H1 (cell line): ENCODE data around the gene CSRNP3. TPM values are rescaled to one million over a fixed set of nuclear protein-coding genes. Genes with fewer than 3 reads are reported as not detected.

Experiments used
- CTCF ChIA-PET: fragments of 300-600 bp; sonication (Branson Sonifier 250); formaldehyde crosslinking; loops from one replicate; lab custom pipeline; 2021; ENCODE audit not compliant: partially characterized antibody; lab: Charles Lee
- POLR2A ChIA-PET: fragments of 300-600 bp; sonication (Branson Sonifier 250); formaldehyde crosslinking; loops from one replicate; lab custom pipeline; 2021; ENCODE audit warnings: inconsistent platforms; ENCODE audit not compliant: partially characterized antibody; lab: Charles Lee
- DNase-seq, 2 experiments: peaks; one replicate each; pipeline versions ENCODE4 v3.0.0 to v3.0.0-alpha.2; 2010 to 2022; ENCODE audit warnings: low spot score in 2 of 2, low read depth in 1 of 2, mixed read lengths in 1 of 2
- FAIRE-seq: peaks from 2 replicates; lab custom pipeline; 2011; peaks lifted over from hg19 to GRCh38; lab: Jason Lieb, UNC
- H2AFZ ChIP-seq: 2 replicates; pipeline ENCODE4 v1.8.1; 2012; ENCODE audit warnings: low read length, inconsistent platforms
- H2AK5ac ChIP-seq: 2 replicates; pipeline ENCODE4 v1.6.1; 2013; ENCODE audit warnings: low read depth, low read length
- H2BK120ac ChIP-seq: replicated peaks from 2 replicates; pipeline ENCODE3; 2013; ENCODE audit warnings: low read depth, low read length, inconsistent platforms
- H2BK12ac ChIP-seq: 2 replicates; pipeline ENCODE4 v1.6.1; 2013; ENCODE audit warnings: low read depth, low read length
- H2BK15ac ChIP-seq: 2 replicates; pipeline ENCODE4 v1.6.1; 2013; ENCODE audit warnings: low read length
- H2BK20ac ChIP-seq: 2 replicates; pipeline ENCODE4 v1.6.1; 2013; ENCODE audit warnings: low read length
- H2BK5ac ChIP-seq: 2 replicates; pipeline ENCODE4 v1.6.1; 2013; ENCODE audit warnings: low read depth, low read length
- H3K14ac ChIP-seq: 2 replicates; pipeline ENCODE4 v1.6.1; 2013; ENCODE audit warnings: inconsistent platforms; ENCODE audit not compliant: insufficient read length
- H3K18ac ChIP-seq: 2 replicates; pipeline ENCODE4 v1.6.1; 2013; ENCODE audit warnings: low read length; ENCODE audit errors: extremely low read depth
- H3K23ac ChIP-seq: 2 replicates; pipeline ENCODE4 v1.6.1; 2013; ENCODE audit warnings: inconsistent platforms; ENCODE audit not compliant: insufficient read length
- H3K23me2 ChIP-seq: 2 replicates; pipeline ENCODE4 v1.6.1; 2013; ENCODE audit warnings: low read depth, low read length
- H3K27ac ChIP-seq: 2 replicates; pipeline ENCODE4 v1.6.1; 2011; ENCODE audit warnings: low read depth, low read length, inconsistent platforms
- H3K27me3 ChIP-seq, 4 experiments: replicated peaks in 1 of 4; 1 replicate in 1 of 4; 2 replicates in 3 of 4; pipeline versions ENCODE4 v1.6.1 to v1.8.1; 2011 to 2013; ENCODE audit warnings: low read length in 3 of 4, mild to moderate bottlenecking in 3 of 4, inconsistent platforms in 2 of 4, mixed read lengths in 2 of 4, moderate library complexity in 1 of 4; ENCODE audit not compliant: control insufficient read depth in 3 of 4, insufficient read depth in 3 of 4; ENCODE audit errors: extremely low read depth in 1 of 4
- H3K36me3 ChIP-seq, 4 experiments: 2 replicates each; pipeline versions ENCODE4 v1.6.1 to v1.8.1; 2011 to 2013; ENCODE audit warnings: mild to moderate bottlenecking in 4 of 4, low read length in 3 of 4, moderate library complexity in 2 of 4, control low read depth in 1 of 4, inconsistent platforms in 1 of 4; ENCODE audit not compliant: insufficient read depth in 4 of 4, control insufficient read depth in 2 of 4
- H3K4ac ChIP-seq: replicated peaks from 2 replicates; pipeline ENCODE3; 2013; ENCODE audit warnings: low read length, low read depth, mixed read lengths, inconsistent platforms; ENCODE audit not compliant: insufficient read length
- H3K4me1 ChIP-seq, 4 experiments: replicated peaks in 1 of 4; 1 replicate in 1 of 4; 2 replicates in 3 of 4; pipeline versions ENCODE4 v1.6.1 to v1.8.1; 2011 to 2013; ENCODE audit warnings: low read length in 3 of 4, inconsistent platforms in 2 of 4, mixed read lengths in 1 of 4; ENCODE audit not compliant: insufficient read depth in 4 of 4, control insufficient read depth in 3 of 4
- H3K4me2 ChIP-seq, 2 experiments: 2 replicates each; pipeline versions ENCODE4 v1.6.1 to v1.8.1; 2011 to 2013; ENCODE audit warnings: low read depth in 2 of 2, low read length in 2 of 2, control low read depth in 1 of 2, inconsistent platforms in 1 of 2, mild to moderate bottlenecking in 1 of 2; ENCODE audit not compliant: insufficient read depth in 1 of 2
- H3K4me3 ChIP-seq, 4 experiments: fragments of 200-600, 300-600 bp in 1 of 4; sonication (generic), shearing (Covaris generic), sonication (Bioruptor Twin) in 1 of 4; 2 replicates each; pipeline versions ENCODE4 v1.5.1 to v1.8.1; 2011 to 2016; ENCODE audit warnings: low read length in 4 of 4, low read depth in 3 of 4, control low read depth in 2 of 4, inconsistent platforms in 2 of 4, mild to moderate bottlenecking in 2 of 4, mixed read lengths in 1 of 4, moderate library complexity in 1 of 4; ENCODE audit not compliant: insufficient read depth in 2 of 4; ENCODE audit errors: extremely low read depth in 1 of 4
- H3K56ac ChIP-seq: replicated peaks from 2 replicates; pipeline ENCODE3; 2013; ENCODE audit warnings: low read depth, mild to moderate bottlenecking, mixed read lengths, low read length, inconsistent platforms; ENCODE audit not compliant: insufficient read length
- H3K79me1 ChIP-seq: 2 replicates; pipeline ENCODE4 v1.6.1; 2013; ENCODE audit warnings: low read depth, low read length, control low read depth
- H3K79me2 ChIP-seq, 2 experiments: 2 replicates each; pipeline versions ENCODE4 v1.6.1 to v1.8.1; 2012 to 2013; ENCODE audit warnings: low read length in 2 of 2, mild to moderate bottlenecking in 2 of 2, inconsistent platforms in 1 of 2; ENCODE audit not compliant: insufficient read depth in 2 of 2, control insufficient read depth in 1 of 2
- H3K9ac ChIP-seq, 4 experiments: replicated peaks in 1 of 4; 1 replicate in 1 of 4; 2 replicates in 3 of 4; pipeline versions ENCODE4 v1.6.1 to v1.8.1; 2011 to 2013; ENCODE audit warnings: low read depth in 3 of 4, low read length in 3 of 4, control low read depth in 2 of 4, mild to moderate bottlenecking in 2 of 4, moderate library complexity in 2 of 4, inconsistent platforms in 1 of 4; ENCODE audit errors: extremely low read depth in 1 of 4
- H3K9me3 ChIP-seq, 2 experiments: 2 replicates each; pipeline versions ENCODE4 v1.6.1 to v1.8.1; 2012 to 2013; ENCODE audit warnings: mild to moderate bottlenecking in 2 of 2, moderate library complexity in 2 of 2, control low read depth in 1 of 2, inconsistent platforms in 1 of 2, low read depth in 1 of 2, low read length in 1 of 2, mixed read lengths in 1 of 2; ENCODE audit not compliant: insufficient read depth in 2 of 2
- H4K20me1 ChIP-seq, 2 experiments: replicated peaks in 1 of 2; 2 replicates each; pipeline versions ENCODE3 to v1.8.1; 2011 to 2013; ENCODE audit warnings: inconsistent platforms in 2 of 2, low read length in 2 of 2, mild to moderate bottlenecking in 1 of 2; ENCODE audit not compliant: insufficient read depth in 2 of 2, control insufficient read depth in 1 of 2
- H4K5ac ChIP-seq: 2 replicates; pipeline ENCODE4 v1.6.1; 2013; ENCODE audit warnings: low read length, low read depth, mixed read lengths, inconsistent platforms; ENCODE audit not compliant: insufficient read length
- H4K8ac ChIP-seq: 2 replicates; pipeline ENCODE4 v1.8.0; 2013; ENCODE audit warnings: mild to moderate bottlenecking, moderate library complexity, low read length, inconsistent platforms; ENCODE audit not compliant: insufficient read depth; ENCODE audit errors: extremely low read depth
- H4K91ac ChIP-seq: replicated peaks from 2 replicates; pipeline ENCODE3; 2013; ENCODE audit warnings: low read length, mixed read lengths, inconsistent platforms; ENCODE audit not compliant: insufficient read length
- ASH2L ChIP-seq: fragments of 200-600, 300-600 bp; sonication (generic); IDR thresholded peaks from one replicate; pipeline ENCODE4 v1.7.1; 2017; ENCODE audit warnings: low read length
- ATF3 ChIP-seq: IDR thresholded peaks from 2 replicates; pipeline ENCODE4 v1.6.1; 2011; ENCODE audit warnings: low read depth, mild to moderate bottlenecking, low read length; ENCODE audit not compliant: insufficient read depth
- BACH1 ChIP-seq: IDR thresholded peaks from 2 replicates; pipeline ENCODE4 v1.6.1; 2012; ENCODE audit warnings: low read length, improper control_type of control experiment
- GTF2F1 ChIP-seq: IDR thresholded peaks from 2 replicates; pipeline ENCODE4 v1.6.1; 2012; ENCODE audit warnings: low read depth, low read length, improper control_type of control experiment, borderline replicate concordance
- JUN ChIP-seq: IDR thresholded peaks from 2 replicates; pipeline ENCODE4 v1.6.1; 2011; ENCODE audit warnings: low read depth, mild to moderate bottlenecking, improper control_type of control experiment, low read length
- POLR2A ChIP-seq, 2 experiments: IDR thresholded peaks; 1 replicate in 1 of 2; 2 replicates in 1 of 2; pipeline ENCODE4 v1.6.1; 2011; ENCODE audit warnings: low read depth in 2 of 2, low read length in 2 of 2, mild to moderate bottlenecking in 2 of 2; ENCODE audit errors: control extremely low read depth in 1 of 2
- RBBP5 ChIP-seq: IDR thresholded peaks from 2 replicates; pipeline ENCODE4 v1.7.1; 2012; ENCODE audit warnings: low read depth, mild to moderate bottlenecking, inconsistent platforms, low read length, moderate library complexity, borderline replicate concordance
- SAP30 ChIP-seq: fragments of 300-600 bp; sonication (generic); IDR thresholded peaks from 2 replicates; pipeline ENCODE4 v1.7.1; 2012; ENCODE audit warnings: low read length, moderate library complexity, mild to moderate bottlenecking, inconsistent platforms; ENCODE audit not compliant: insufficient read depth, insufficient replicate concordance
- SP1 ChIP-seq: IDR thresholded peaks from 2 replicates; pipeline ENCODE4 v1.6.1; 2011; ENCODE audit warnings: low read depth, low read length
- SP2 ChIP-seq: IDR thresholded peaks from 2 replicates; pipeline ENCODE4 v1.6.1; 2012; ENCODE audit warnings: mild to moderate bottlenecking, low read length, inconsistent platforms
- USF2 ChIP-seq: IDR thresholded peaks from 2 replicates; pipeline ENCODE4 v1.6.1; 2011; ENCODE audit warnings: low read length, improper control_type of control experiment
- WGBS, 2 experiments: shearing (Covaris generic) in 1 of 2; methylation state at CpG; one replicate each; pipeline versions ENCODE4 v1.1.6 to v1.1.7; 2013 to 2015; ENCODE audit warnings: low lambda C conversion rate in 2 of 2, mixed read lengths in 2 of 2, inconsistent platforms in 1 of 2, low coverage in 1 of 2, missing lambda C conversion rate in 1 of 2; ENCODE audit not compliant: insufficient replicate concordance in 2 of 2, insufficient coverage in 1 of 2, insufficient read length in 1 of 2; ENCODE audit errors: extremely low coverage in 1 of 2, missing lambda C conversion rate in 1 of 2; 5-methylcytosine and 5-hydroxymethylcytosine counted together
- polyA plus RNA-seq, 7 experiments: library from polyadenylated mRNA; depleted of rRNA in 3 of 7; stranded (reverse) in 5 of 7; unstranded in 2 of 7; fragments of >200 nt in 5 of 7; fragments of 200-250 nt in 2 of 7; gene quantifications; 1 replicate in 5 of 7; 2 replicates in 1 of 7; 4 replicates in 1 of 7; pipeline versions ENCODE4 v1.2.1 to v1.2.3, GENCODE V29; 2011 to 2013; ENCODE audit warnings: missing spikeins in 2 of 7, mixed read lengths in 2 of 7
- total RNA-seq: library from RNA; stranded (reverse); fragmentation: NEBNext Ultra II Directional; extraction: Animal tissue kit (Norgen Biotek cat#: 25700); gene quantifications from 2 replicates; pipeline ENCODE4 v1.2.1, GENCODE V29; 2021

CSRNP3 gene
- total and polyA plus RNA-seq, 2 of the 8 experiments (the other 6 are each of a cell fraction or from before 2014, with no cell fraction given): 1.3 to 6.5 TPM

- no peak overlapping the region for H2AFZ ChIP-seq
- no peaks in the 10 kb centered on the region for H3K79me2 ChIP-seq
- no peak overlapping the region for H2BK20ac ChIP-seq
- H3K27me3 ChIP-seq: no peaks in the 10 kb centered on the region
- CTCF ChIA-PET: no interaction called here
- no peak overlapping the region for H2AK5ac ChIP-seq
- H4K91ac ChIP-seq: no peak overlapping the region
- H3K36me3 ChIP-seq: no peaks in the 10 kb centered on the region
- no peak overlapping the region for H3K4me3 ChIP-seq
- WGBS, 2 experiments: 80% methylated on average over 3 of the region's 3 CpGs; no CpG with 5 or more reads in 1 of the 2 experiments
- no peaks in the 10 kb centered on the region for H3K23me2 ChIP-seq
- no peaks in the 10 kb centered on the region for H3K9me3 ChIP-seq
- no peaks in the 10 kb centered on the region; a peak in 1 of 7 replicates for H3K4me1 ChIP-seq
- no peak overlapping the region for H4K5ac ChIP-seq
- H2BK12ac ChIP-seq: no peak overlapping the region
- H3K4ac ChIP-seq: no peak overlapping the region
- no peak overlapping the region for H2BK120ac ChIP-seq
- no peak for DNase-seq
- H3K27ac ChIP-seq: no peak overlapping the region
- H3K9ac ChIP-seq: no peak overlapping the region
- FAIRE-seq: no peak
- H3K79me1 ChIP-seq: no peaks in the 10 kb centered on the region
- no peaks in the 10 kb centered on the region for H4K20me1 ChIP-seq
- no peak overlapping the region for H4K8ac ChIP-seq
- H2BK5ac ChIP-seq: no peak overlapping the region
- no peak overlapping the region for H2BK15ac ChIP-seq
- no peak overlapping the region for H3K56ac ChIP-seq
- POLR2A ChIA-PET: interaction anchor here (1.2 kb wide), 1 partner anchor 11 kb away, joined by 3 read pairs; no protein-coding TSS in a partner anchor
- H3K23ac ChIP-seq: no peak overlapping the region
- no peak overlapping the region for H3K4me2 ChIP-seq
- no peak overlapping the region for H3K14ac ChIP-seq
- no peak overlapping the region for H3K18ac ChIP-seq
- TF ChIP-seq SP1 (no peak), GTF2F1 (no peak), ATF3 (no peak), SP2 (no peak), SAP30 (no peak), JUN (no peak), RBBP5 (no peak), USF2 (no peak), POLR2A (IDR thresholded peaks at IDR 0.05; ENCODE audit: control extremely low read depth in 1 of 2, low read depth in 2 of 2, low read length in 2 of 2) (no peak), ASH2L (no peak), BACH1 (no peak)
These were observed 112.9 kb downstream of the CSRNP3 start for GRCh38 chr2:165582409-165582808.
